ENCODE data around the gene WDFY1. TPM values are rescaled to one million over a fixed set of nuclear protein-coding genes. Genes with fewer than 3 reads are reported as not detected.

Gene WDFY1
- total RNA-seq, 1 donor from 2014 or later: 177 TPM

- no peak for TF ChIP-seq EZH2 (IDR thresholded peaks at IDR 0.05)
- TF ChIP-seq CTCF (IDR thresholded peaks at IDR 0.05): no peak
- no peak for TF ChIP-seq EZH2phosphoT487 (IDR thresholded peaks at IDR 0.05)
Measured at GRCh38 chr2:223901854-223902253, 43.3 kb downstream of the WDFY1 start.

GRCh38 chr2:223901311-223901710, 43.8 kb downstream of the WDFY1 start:
- H3K79me2 ChIP-seq (ENCODE audit: low read depth): no peaks in the 10 kb centered on the region
- H4K20me1 ChIP-seq (ENCODE audit: low read depth): no peaks in the 10 kb centered on the region
- TF ChIP-seq EZH2phosphoT487 (IDR thresholded peaks at IDR 0.05) (no peak), CTCF (IDR thresholded peaks at IDR 0.05) (no peak), EZH2 (IDR thresholded peaks at IDR 0.05) (no peak)
- H3K4me2 ChIP-seq: no peak overlapping the region
- H3F3A ChIP-seq (ENCODE audit: low read depth): no peaks in the 10 kb centered on the region
- H3K27ac ChIP-seq: no peak overlapping the region
- Mint-ChIP-seq H3K36me3 (peaks cover 24% of the 10 kb centered on the region), H3K4me1 (no peaks in the 10 kb centered on the region), H3K4me3 (no peak overlapping the region), H3K27ac (peak overlapping the region; percentile 65), H3K9me3 (no peaks in the 10 kb centered on the region), H3K27me3 (ENCODE audit: insufficient read depth, low read depth) (peaks cover 2% of the 10 kb centered on the region)
- no peak overlapping the region for H3K9ac ChIP-seq
- no peaks in the 10 kb centered on the region for H3K27me3 ChIP-seq
- no peaks in the 10 kb centered on the region for H3K4me1 ChIP-seq
- DNase-seq (ENCODE audit: low spot score): no peak
- no peak overlapping the region for H3K4me3 ChIP-seq
- H2AFZ ChIP-seq (replicated peaks): no peak overlapping the region
- H3K36me3 ChIP-seq: peaks cover 22% of the 10 kb centered on the region
- H3K9me3 ChIP-seq (ENCODE audit: low read depth): no peaks in the 10 kb centered on the region

More at GRCh38 chr2:223901854-223902253, 43.3 kb downstream of the WDFY1 start:
- Histone ChIP-seq H2AFZ (replicated peaks) (no peak overlapping the region), H3K9ac (no peak overlapping the region), H3K4me1 (no peaks in the 10 kb centered on the region), H3K79me2 (ENCODE audit: low read depth) (no peaks in the 10 kb centered on the region), H3K9me3 (ENCODE audit: low read depth) (no peaks in the 10 kb centered on the region), H4K20me1 (ENCODE audit: low read depth) (no peaks in the 10 kb centered on the region), H3K4me3 (no peak overlapping the region), H3K27ac (no peak overlapping the region), H3K27me3 (no peaks in the 10 kb centered on the region), H3K4me2 (no peak overlapping the region), H3F3A (ENCODE audit: low read depth) (no peaks in the 10 kb centered on the region), H3K36me3 (peaks cover 22% of the 10 kb centered on the region)
- Mint-ChIP-seq H3K4me1 (no peaks in the 10 kb centered on the region), H3K27ac (no peak overlapping the region), H3K27me3 (ENCODE audit: insufficient read depth, low read depth) (peaks cover 2% of the 10 kb centered on the region), H3K9me3 (no peaks in the 10 kb centered on the region), H3K36me3 (peaks cover 24% of the 10 kb centered on the region), H3K4me3 (no peak overlapping the region)
- DNase-seq (ENCODE audit: low spot score): no peak

GRCh38 chr2:223900531-223900930, 44.6 kb downstream of the WDFY1 start:
- Histone ChIP-seq H3K79me2 (ENCODE audit: low read depth) (no peaks in the 10 kb centered on the region), H3K36me3 (peaks cover 19% of the 10 kb centered on the region), H3K27ac (no peak overlapping the region), H3F3A (ENCODE audit: low read depth) (no peaks in the 10 kb centered on the region), H2AFZ (replicated peaks) (no peak overlapping the region), H3K9me3 (ENCODE audit: low read depth) (no peaks in the 10 kb centered on the region), H4K20me1 (ENCODE audit: low read depth) (no peaks in the 10 kb centered on the region), H3K4me2 (no peak overlapping the region), H3K9ac (no peak overlapping the region), H3K4me1 (no peaks in the 10 kb centered on the region), H3K27me3 (no peaks in the 10 kb centered on the region), H3K4me3 (no peak overlapping the region)
- Mint-ChIP-seq H3K36me3 (peaks cover 24% of the 10 kb centered on the region), H3K27ac (no peak overlapping the region), H3K9me3 (no peaks in the 10 kb centered on the region), H3K27me3 (ENCODE audit: insufficient read depth, low read depth) (peaks cover 2% of the 10 kb centered on the region), H3K4me3 (no peak overlapping the region), H3K4me1 (peaks cover under 1% of the 10 kb centered on the region)
- no peak for DNase-seq (ENCODE audit: low spot score)
- TF ChIP-seq CTCF (IDR thresholded peaks at IDR 0.05): no peak
- no peak for TF ChIP-seq EZH2phosphoT487 (IDR thresholded peaks at IDR 0.05)
- no peak for TF ChIP-seq EZH2 (IDR thresholded peaks at IDR 0.05)
